ENCODE results near the gene FILIP1.

FILIP1 gene

GRCh38 chr6:75333676-75334200 is 159.9 kb downstream of the FILIP1 start:
- no peaks in the 10 kb centered on the region for H3K27me3 ChIP-seq (ENCODE audit: control insufficient read depth, insufficient read depth, low read length)
- H3K4me3 ChIP-seq (ENCODE audit: low read depth, low read length) = peak overlapping the region; percentile 47
- H3K9ac ChIP-seq (ENCODE audit: low read length) = peak overlapping the region; percentile 55
- peaks cover 51% of the 10 kb centered on the region for H3K4me1 ChIP-seq (ENCODE audit: control insufficient read depth, insufficient read depth, low read length)
- no peaks in the 10 kb centered on the region for H3K36me3 ChIP-seq (ENCODE audit: control insufficient read depth, insufficient read depth, low read length)
- no peaks in the 10 kb centered on the region for H3K9me3 ChIP-seq (ENCODE audit: control insufficient read depth, insufficient read depth, low read depth, low read length)
- peak overlapping the region; percentile 85 for H3K27ac ChIP-seq (ENCODE audit: low read depth, low read length)

DNA sequence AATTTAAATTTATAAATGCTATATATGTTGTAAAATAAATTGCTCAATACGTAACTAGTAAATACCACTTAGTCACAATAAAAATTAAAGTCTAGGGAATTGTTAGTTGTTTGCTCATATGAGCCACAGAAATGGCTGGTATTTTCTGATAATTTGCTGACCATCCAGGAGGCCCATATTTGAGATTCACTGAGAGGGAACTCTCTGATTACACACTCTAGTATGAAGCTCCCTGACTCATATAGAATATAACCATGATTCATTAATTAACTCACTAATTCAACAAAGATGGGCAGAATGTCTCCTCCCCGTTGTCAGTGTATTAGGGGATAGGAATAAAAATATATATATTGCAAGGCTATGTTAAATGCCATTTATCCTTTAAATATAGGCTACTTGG is 162.4 kb downstream of the FILIP1 start:
- Histone ChIP-seq H3K27me3 (ENCODE audit: control insufficient read depth, insufficient read depth, low read length) (no peaks in the 10 kb centered on the region), H3K36me3 (ENCODE audit: control insufficient read depth, insufficient read depth, low read length) (no peaks in the 10 kb centered on the region), H3K9ac (ENCODE audit: low read length) (no peak overlapping the region), H3K27ac (ENCODE audit: low read depth, low read length) (no peak overlapping the region), H3K4me3 (ENCODE audit: low read depth, low read length) (no peak overlapping the region), H3K9me3 (ENCODE audit: control insufficient read depth, insufficient read depth, low read depth, low read length) (no peaks in the 10 kb centered on the region), H3K4me1 (ENCODE audit: control insufficient read depth, insufficient read depth, low read length) (peaks cover 52% of the 10 kb centered on the region)

DNA sequence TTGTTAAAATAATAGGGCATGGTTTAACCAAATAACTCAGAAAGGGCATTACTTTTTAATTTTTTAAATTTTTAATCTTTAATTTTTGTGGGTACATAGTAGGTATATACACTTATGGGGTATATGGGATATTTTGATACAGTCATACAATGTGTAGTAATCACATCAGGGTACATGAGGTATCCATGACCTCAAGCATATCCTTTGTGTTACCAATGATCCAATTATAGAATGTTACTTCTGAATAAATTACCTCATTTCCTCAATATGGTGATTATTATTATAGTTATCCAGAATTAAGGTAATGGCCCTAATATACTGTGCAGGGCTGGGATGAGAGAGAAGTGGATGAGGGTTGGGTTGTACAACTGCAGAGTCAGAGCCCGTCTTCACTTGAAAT is 163.9 kb downstream of the FILIP1 start:
- H3K36me3 ChIP-seq (ENCODE audit: control insufficient read depth, insufficient read depth, low read length) = no peaks in the 10 kb centered on the region
- no peak overlapping the region for H3K9ac ChIP-seq (ENCODE audit: low read length)
- H3K27ac ChIP-seq (ENCODE audit: low read depth, low read length) = no peak overlapping the region
- H3K9me3 ChIP-seq (ENCODE audit: control insufficient read depth, insufficient read depth, low read depth, low read length) = no peaks in the 10 kb centered on the region
- H3K4me3 ChIP-seq (ENCODE audit: low read depth, low read length) = no peak overlapping the region
- H3K27me3 ChIP-seq (ENCODE audit: control insufficient read depth, insufficient read depth, low read length) = no peaks in the 10 kb centered on the region
- peaks cover 39% of the 10 kb centered on the region for H3K4me1 ChIP-seq (ENCODE audit: control insufficient read depth, insufficient read depth, low read length)

- Histone ChIP-seq H3K27ac (ENCODE audit: low read depth, low read length) (no peak overlapping the region), H3K4me3 (ENCODE audit: low read depth, low read length) (no peak overlapping the region), H3K27me3 (ENCODE audit: control insufficient read depth, insufficient read depth, low read length) (no peaks in the 10 kb centered on the region), H3K4me1 (ENCODE audit: control insufficient read depth, insufficient read depth, low read length) (peaks cover 24% of the 10 kb centered on the region), H3K9ac (ENCODE audit: low read length) (no peak overlapping the region), H3K9me3 (ENCODE audit: control insufficient read depth, insufficient read depth, low read depth, low read length) (no peaks in the 10 kb centered on the region), H3K36me3 (ENCODE audit: control insufficient read depth, insufficient read depth, low read length) (no peaks in the 10 kb centered on the region)
Measured at GRCh38 chr6:75327807-75328206, 165.8 kb downstream of the FILIP1 start.

GRCh38 chr6:75326557-75327258 is 166.9 kb downstream of the FILIP1 start:
- H3K4me1 ChIP-seq (ENCODE audit: control insufficient read depth, insufficient read depth, low read length) = peaks cover 13% of the 10 kb centered on the region
- no peaks in the 10 kb centered on the region for H3K36me3 ChIP-seq (ENCODE audit: control insufficient read depth, insufficient read depth, low read length)
- no peaks in the 10 kb centered on the region for H3K27me3 ChIP-seq (ENCODE audit: control insufficient read depth, insufficient read depth, low read length)
- H3K9me3 ChIP-seq (ENCODE audit: control insufficient read depth, insufficient read depth, low read depth, low read length) = no peaks in the 10 kb centered on the region
- no peak overlapping the region for H3K4me3 ChIP-seq (ENCODE audit: low read depth, low read length)
- H3K27ac ChIP-seq (ENCODE audit: low read depth, low read length) = peak overlapping the region; percentile 31; the same call in 1 of the 2 replicates
- H3K9ac ChIP-seq (ENCODE audit: low read length) = no peak overlapping the region

- no peaks in the 10 kb centered on the region for H3K27me3 ChIP-seq (ENCODE audit: control insufficient read depth, insufficient read depth, low read length)
- H3K9ac ChIP-seq (ENCODE audit: low read length) = no peak overlapping the region
- no peak overlapping the region for H3K4me3 ChIP-seq (ENCODE audit: low read depth, low read length)
- H3K27ac ChIP-seq (ENCODE audit: low read depth, low read length) = no peak overlapping the region
- no peaks in the 10 kb centered on the region for H3K9me3 ChIP-seq (ENCODE audit: control insufficient read depth, insufficient read depth, low read depth, low read length)
- H3K4me1 ChIP-seq (ENCODE audit: control insufficient read depth, insufficient read depth, low read length) = peaks cover 11% of the 10 kb centered on the region; the same call in 1 of the 2 replicates
- no peaks in the 10 kb centered on the region for H3K36me3 ChIP-seq (ENCODE audit: control insufficient read depth, insufficient read depth, low read length)
Measured at GRCh38 chr6:75318900-75319299, 174.7 kb downstream of the FILIP1 start.

DNA sequence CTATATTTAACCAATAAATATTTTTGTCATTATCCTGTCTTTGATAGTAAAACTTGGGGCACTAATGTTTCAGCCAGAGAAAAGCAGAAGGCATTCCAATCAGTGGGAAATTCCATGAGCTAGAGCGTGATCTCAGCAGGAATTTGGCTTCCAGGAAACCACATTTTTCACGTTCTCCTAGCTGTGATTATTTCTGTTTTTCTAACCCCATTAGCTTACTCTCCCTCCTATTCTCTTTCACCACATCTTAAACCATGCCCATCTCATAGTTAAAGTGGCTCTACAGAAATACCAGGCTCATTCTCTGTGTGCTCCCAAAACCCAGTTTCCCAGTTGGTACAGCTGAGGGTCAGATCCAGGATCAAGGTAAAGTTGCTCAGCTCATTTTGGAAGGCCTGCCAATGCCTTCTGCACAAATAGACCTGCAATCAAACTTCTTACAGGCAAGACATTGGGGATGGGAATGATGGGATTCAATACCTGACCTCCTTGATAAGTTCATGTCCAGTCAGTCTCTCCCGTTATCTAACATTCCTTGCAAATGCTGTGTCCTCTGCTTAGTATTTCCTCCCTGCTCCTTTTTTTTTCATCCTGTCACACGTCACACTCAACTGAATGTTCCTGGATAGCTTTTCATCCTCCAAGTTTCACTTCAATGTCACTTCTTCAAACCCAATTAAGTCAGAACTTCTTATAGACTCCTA is 175.9 kb downstream of the FILIP1 start:
- no peak overlapping the region for H3K9ac ChIP-seq (ENCODE audit: low read length)
- H3K27me3 ChIP-seq (ENCODE audit: control insufficient read depth, insufficient read depth, low read length) = no peaks in the 10 kb centered on the region
- H3K27ac ChIP-seq (ENCODE audit: low read depth, low read length) = no peak overlapping the region
- H3K4me1 ChIP-seq (ENCODE audit: control insufficient read depth, insufficient read depth, low read length) = peaks cover 11% of the 10 kb centered on the region; the same call in 1 of the 2 replicates
- H3K9me3 ChIP-seq (ENCODE audit: control insufficient read depth, insufficient read depth, low read depth, low read length) = no peaks in the 10 kb centered on the region
- no peak overlapping the region; the same call in 1 of the 2 replicates for H3K4me3 ChIP-seq (ENCODE audit: low read depth, low read length)
- H3K36me3 ChIP-seq (ENCODE audit: control insufficient read depth, insufficient read depth, low read length) = no peaks in the 10 kb centered on the region

DNA sequence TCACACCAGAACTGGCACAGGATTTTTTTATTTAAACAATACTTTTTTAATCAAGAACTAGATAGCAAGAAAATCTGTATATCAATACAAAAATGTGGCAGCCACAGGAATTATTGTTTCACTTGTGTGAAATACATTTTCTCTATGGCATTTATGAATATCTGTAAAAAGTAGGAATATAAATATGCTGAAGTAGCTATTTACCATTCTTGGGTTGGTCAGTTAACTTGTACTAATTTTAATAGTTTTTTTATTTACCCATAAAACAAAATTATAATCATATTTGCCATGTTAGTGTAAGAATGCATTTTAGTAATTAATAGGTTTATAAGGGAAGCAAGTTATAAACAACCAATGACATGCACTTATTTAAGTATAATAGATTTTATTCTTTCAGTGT is 177.6 kb downstream of the FILIP1 start:
- Histone ChIP-seq H3K4me3 (ENCODE audit: low read depth, low read length) (no peak overlapping the region), H3K9ac (ENCODE audit: low read length) (no peak overlapping the region), H3K9me3 (ENCODE audit: control insufficient read depth, insufficient read depth, low read depth, low read length) (no peaks in the 10 kb centered on the region), H3K27ac (ENCODE audit: low read depth, low read length) (no peak overlapping the region), H3K36me3 (ENCODE audit: control insufficient read depth, insufficient read depth, low read length) (no peaks in the 10 kb centered on the region), H3K27me3 (ENCODE audit: control insufficient read depth, insufficient read depth, low read length) (no peaks in the 10 kb centered on the region), H3K4me1 (ENCODE audit: control insufficient read depth, insufficient read depth, low read length) (peaks cover 11% of the 10 kb centered on the region; the same call in 1 of the 2 replicates)

GRCh38 chr6:75308250-75308988 is 185.2 kb downstream of the FILIP1 start:
- no peak overlapping the region; the same call in 1 of the 2 replicates for H3K4me3 ChIP-seq (ENCODE audit: low read depth, low read length)
- H3K27me3 ChIP-seq (ENCODE audit: control insufficient read depth, insufficient read depth, low read length) = no peaks in the 10 kb centered on the region
- no peak overlapping the region for H3K9ac ChIP-seq (ENCODE audit: low read length)
- H3K36me3 ChIP-seq (ENCODE audit: control insufficient read depth, insufficient read depth, low read length) = no peaks in the 10 kb centered on the region
- peaks cover 16% of the 10 kb centered on the region for H3K4me1 ChIP-seq (ENCODE audit: control insufficient read depth, insufficient read depth, low read length)
- no peaks in the 10 kb centered on the region for H3K9me3 ChIP-seq (ENCODE audit: control insufficient read depth, insufficient read depth, low read depth, low read length)
- no peak overlapping the region for H3K27ac ChIP-seq (ENCODE audit: low read depth, low read length)

DNA sequence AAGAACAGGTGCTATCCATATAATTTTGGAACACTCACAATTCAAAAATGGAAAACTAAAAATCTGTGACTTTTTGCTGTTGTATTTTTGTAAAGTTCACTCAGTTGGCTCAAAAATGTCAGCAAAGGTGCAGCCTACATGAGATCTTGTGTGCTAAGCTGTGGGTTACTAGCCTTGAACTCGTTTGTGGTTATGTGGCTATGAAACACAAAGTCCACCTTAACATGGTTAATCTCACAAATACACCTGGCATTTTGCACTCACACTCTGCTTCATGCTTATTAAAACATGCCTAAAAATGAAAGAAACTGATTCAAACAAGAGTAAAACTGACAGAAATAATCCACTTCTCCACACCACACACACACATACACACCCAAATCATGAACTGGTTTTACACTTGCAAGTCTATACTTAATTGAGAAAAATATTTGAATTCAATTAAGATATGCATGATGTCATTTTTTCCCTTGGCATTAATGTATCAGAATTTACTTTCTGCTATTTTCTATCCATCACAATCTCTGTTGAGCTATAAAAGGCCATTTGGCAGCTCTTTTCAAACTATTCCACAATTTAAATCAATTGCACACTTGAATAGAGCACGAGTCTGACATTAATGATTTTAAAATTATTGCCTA is 186.1 kb downstream of the FILIP1 start:
- no peak overlapping the region for H3K4me3 ChIP-seq (ENCODE audit: low read depth, low read length)
- H3K9me3 ChIP-seq (ENCODE audit: control insufficient read depth, insufficient read depth, low read depth, low read length) = no peaks in the 10 kb centered on the region
- no peak overlapping the region for H3K9ac ChIP-seq (ENCODE audit: low read length)
- peaks cover 16% of the 10 kb centered on the region for H3K4me1 ChIP-seq (ENCODE audit: control insufficient read depth, insufficient read depth, low read length)
- no peaks in the 10 kb centered on the region for H3K36me3 ChIP-seq (ENCODE audit: control insufficient read depth, insufficient read depth, low read length)
- no peak overlapping the region for H3K27ac ChIP-seq (ENCODE audit: low read depth, low read length)
- H3K27me3 ChIP-seq (ENCODE audit: control insufficient read depth, insufficient read depth, low read length) = no peaks in the 10 kb centered on the region
